Ishikawa (cell line): ENCODE results near the gene PTPRQ.

Experiments
- CEBPB ChIP-seq: IDR thresholded peaks from 2 replicates; pipeline ENCODE4 v1.6.1; 2012
- CREB1 ChIP-seq: IDR thresholded peaks from 2 replicates; pipeline ENCODE4 v1.6.1; 2012; ENCODE audit warnings: low read depth
- EGR1 ChIP-seq: IDR thresholded peaks from 2 replicates; pipeline ENCODE4 v1.6.1; 2012
- EP300 ChIP-seq: IDR thresholded peaks from 2 replicates; pipeline ENCODE4 v1.6.1; 2012; ENCODE audit warnings: borderline replicate concordance
- FOXM1 ChIP-seq: IDR thresholded peaks from 2 replicates; pipeline ENCODE4 v1.6.1; 2012; ENCODE audit warnings: low read depth, borderline replicate concordance
- NFIC ChIP-seq: IDR thresholded peaks from 2 replicates; pipeline ENCODE4 v1.6.1; 2012
- RAD21 ChIP-seq: IDR thresholded peaks from 2 replicates; pipeline ENCODE4 v1.6.1; 2012; ENCODE audit warnings: low read depth
- TAF1 ChIP-seq: IDR thresholded peaks from 2 replicates; pipeline ENCODE4 v1.6.1; 2012; ENCODE audit warnings: low read depth, mild to moderate bottlenecking
- TCF12 ChIP-seq: IDR thresholded peaks from 2 replicates; pipeline ENCODE4 v1.6.1; 2012; ENCODE audit warnings: low read depth
- TEAD4 ChIP-seq: IDR thresholded peaks from 2 replicates; pipeline ENCODE4 v1.6.1; 2012
- YY1 ChIP-seq: IDR thresholded peaks from 2 replicates; pipeline ENCODE4 v1.6.1; 2012; ENCODE audit warnings: low read depth
- ZBTB7A ChIP-seq: IDR thresholded peaks from 2 replicates; pipeline ENCODE4 v1.6.1; 2012; ENCODE audit warnings: low read depth
- TF ChIP-seq, protein P1 (sequence below): IDR thresholded peaks from 2 replicates; pipeline ENCODE4 v1.6.1; 2012
- TF ChIP-seq, protein P2 (sequence below): IDR thresholded peaks from 2 replicates; pipeline ENCODE4 v1.6.1; 2012; ENCODE audit warnings: low read depth, mild to moderate bottlenecking
- TF ChIP-seq, protein P3 (sequence below): IDR thresholded peaks from 2 replicates; pipeline ENCODE4 v1.6.1; 2012

The PTPRQ gene

DNA sequence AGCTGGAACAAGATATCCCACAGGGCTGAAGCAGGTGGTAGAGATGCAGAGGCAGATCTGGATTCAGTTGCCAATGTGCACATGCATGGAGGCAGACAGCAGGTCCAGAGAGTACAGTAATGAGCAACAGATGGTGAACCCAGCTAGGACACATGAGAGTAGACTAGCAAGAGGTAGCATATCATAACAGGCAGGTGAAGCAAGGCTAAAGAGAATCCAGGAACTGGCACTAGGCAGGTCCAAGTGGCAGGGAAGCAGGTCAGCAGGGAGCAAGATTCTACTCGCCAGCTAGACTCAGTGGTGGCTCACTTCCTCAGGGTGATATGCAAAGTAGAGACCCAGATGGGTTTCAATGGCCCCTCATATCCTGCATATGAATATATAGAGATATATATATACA is 248.1 kb downstream of the PTPRQ start:
- TF ChIP-seq TAF1 (no peak), YY1 (no peak), CEBPB (no peak), FOXM1 (no peak), EP300 (no peak), TEAD4 (no peak), EGR1 (no peak), CREB1 (no peak), RAD21 (no peak), NFIC (no peak), TCF12 (no peak), ZBTB7A (no peak)
- TF ChIP-seq, protein P1, sequence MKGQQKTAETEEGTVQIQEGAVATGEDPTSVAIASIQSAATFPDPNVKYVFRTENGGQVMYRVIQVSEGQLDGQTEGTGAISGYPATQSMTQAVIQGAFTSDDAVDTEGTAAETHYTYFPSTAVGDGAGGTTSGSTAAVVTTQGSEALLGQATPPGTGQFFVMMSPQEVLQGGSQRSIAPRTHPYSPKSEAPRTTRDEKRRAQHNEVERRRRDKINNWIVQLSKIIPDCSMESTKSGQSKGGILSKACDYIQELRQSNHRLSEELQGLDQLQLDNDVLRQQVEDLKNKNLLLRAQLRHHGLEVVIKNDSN: no peak
- TF ChIP-seq, protein P2, sequence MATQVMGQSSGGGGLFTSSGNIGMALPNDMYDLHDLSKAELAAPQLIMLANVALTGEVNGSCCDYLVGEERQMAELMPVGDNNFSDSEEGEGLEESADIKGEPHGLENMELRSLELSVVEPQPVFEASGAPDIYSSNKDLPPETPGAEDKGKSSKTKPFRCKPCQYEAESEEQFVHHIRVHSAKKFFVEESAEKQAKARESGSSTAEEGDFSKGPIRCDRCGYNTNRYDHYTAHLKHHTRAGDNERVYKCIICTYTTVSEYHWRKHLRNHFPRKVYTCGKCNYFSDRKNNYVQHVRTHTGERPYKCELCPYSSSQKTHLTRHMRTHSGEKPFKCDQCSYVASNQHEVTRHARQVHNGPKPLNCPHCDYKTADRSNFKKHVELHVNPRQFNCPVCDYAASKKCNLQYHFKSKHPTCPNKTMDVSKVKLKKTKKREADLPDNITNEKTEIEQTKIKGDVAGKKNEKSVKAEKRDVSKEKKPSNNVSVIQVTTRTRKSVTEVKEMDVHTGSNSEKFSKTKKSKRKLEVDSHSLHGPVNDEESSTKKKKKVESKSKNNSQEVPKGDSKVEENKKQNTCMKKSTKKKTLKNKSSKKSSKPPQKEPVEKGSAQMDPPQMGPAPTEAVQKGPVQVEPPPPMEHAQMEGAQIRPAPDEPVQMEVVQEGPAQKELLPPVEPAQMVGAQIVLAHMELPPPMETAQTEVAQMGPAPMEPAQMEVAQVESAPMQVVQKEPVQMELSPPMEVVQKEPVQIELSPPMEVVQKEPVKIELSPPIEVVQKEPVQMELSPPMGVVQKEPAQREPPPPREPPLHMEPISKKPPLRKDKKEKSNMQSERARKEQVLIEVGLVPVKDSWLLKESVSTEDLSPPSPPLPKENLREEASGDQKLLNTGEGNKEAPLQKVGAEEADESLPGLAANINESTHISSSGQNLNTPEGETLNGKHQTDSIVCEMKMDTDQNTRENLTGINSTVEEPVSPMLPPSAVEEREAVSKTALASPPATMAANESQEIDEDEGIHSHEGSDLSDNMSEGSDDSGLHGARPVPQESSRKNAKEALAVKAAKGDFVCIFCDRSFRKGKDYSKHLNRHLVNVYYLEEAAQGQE: no peak
- TF ChIP-seq, protein P3, sequence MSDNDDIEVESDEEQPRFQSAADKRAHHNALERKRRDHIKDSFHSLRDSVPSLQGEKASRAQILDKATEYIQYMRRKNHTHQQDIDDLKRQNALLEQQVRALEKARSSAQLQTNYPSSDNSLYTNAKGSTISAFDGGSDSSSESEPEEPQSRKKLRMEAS: no peak

DNA sequence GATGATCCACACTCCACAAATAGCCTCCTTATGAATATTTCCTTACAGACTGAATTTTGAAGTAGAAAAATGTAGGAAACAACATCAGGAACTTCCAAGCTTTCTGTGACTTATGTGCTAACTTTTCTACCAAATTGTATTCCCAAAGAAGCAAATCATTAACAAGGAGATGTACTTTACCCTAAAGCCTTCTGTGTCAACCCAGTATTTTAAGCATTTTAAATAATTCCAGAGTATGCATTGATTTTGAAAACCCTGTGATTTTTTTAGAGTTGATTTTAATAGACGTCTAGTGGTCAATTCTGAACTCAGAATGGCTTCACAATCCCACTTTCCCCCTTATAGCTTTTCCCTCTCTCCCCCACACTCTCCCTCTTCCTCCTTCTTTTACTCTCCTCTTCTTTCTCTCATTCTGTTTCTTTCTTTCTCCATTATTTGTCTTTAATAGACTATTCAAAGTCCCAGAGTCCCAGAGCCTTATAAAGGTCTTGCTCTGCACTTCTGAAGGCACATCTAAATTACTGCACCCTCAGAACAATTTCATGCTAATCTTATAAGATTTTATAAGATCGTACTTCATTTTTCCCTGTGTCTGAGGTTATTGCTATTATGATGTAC is 253.3 kb downstream of the PTPRQ start:
- TF ChIP-seq CREB1: no peak
- TF ChIP-seq YY1: no peak
- no peak for TF ChIP-seq ZBTB7A
- no peak for TF ChIP-seq CEBPB
- TF ChIP-seq FOXM1: no peak
- TF ChIP-seq, protein P3: no peak
- TF ChIP-seq EGR1: no peak
- TF ChIP-seq, protein P2: no peak
- no peak for TF ChIP-seq NFIC
- no peak for TF ChIP-seq EP300

DNA sequence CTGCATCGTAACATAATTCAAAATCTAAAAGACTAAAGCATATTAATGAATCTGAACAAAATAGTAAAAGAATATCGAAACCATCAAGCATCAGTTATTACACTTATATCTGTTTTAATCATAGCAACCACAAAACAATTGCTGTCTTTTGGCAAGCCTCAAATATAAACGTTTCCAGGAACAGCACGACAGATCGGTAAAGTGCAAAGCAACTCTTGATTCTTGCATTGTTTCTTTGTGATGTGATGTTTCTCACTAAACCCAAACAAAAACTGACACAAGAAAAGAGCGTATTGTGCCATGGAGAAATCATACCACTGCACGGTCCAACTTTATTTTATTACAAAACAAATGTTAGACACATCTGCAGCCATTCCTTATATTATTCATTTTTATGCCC is 254.2 kb downstream of the PTPRQ start:
- TF ChIP-seq TEAD4: no peak
- TF ChIP-seq TCF12: no peak
- TF ChIP-seq YY1: no peak
- TF ChIP-seq, protein P2: no peak
- TF ChIP-seq EP300: no peak
- TF ChIP-seq NFIC: no peak
- TF ChIP-seq, protein P1: no peak
- TF ChIP-seq, protein P3: no peak
- no peak for TF ChIP-seq CEBPB
- no peak for TF ChIP-seq RAD21
- no peak for TF ChIP-seq TAF1
- no peak for TF ChIP-seq EGR1

DNA sequence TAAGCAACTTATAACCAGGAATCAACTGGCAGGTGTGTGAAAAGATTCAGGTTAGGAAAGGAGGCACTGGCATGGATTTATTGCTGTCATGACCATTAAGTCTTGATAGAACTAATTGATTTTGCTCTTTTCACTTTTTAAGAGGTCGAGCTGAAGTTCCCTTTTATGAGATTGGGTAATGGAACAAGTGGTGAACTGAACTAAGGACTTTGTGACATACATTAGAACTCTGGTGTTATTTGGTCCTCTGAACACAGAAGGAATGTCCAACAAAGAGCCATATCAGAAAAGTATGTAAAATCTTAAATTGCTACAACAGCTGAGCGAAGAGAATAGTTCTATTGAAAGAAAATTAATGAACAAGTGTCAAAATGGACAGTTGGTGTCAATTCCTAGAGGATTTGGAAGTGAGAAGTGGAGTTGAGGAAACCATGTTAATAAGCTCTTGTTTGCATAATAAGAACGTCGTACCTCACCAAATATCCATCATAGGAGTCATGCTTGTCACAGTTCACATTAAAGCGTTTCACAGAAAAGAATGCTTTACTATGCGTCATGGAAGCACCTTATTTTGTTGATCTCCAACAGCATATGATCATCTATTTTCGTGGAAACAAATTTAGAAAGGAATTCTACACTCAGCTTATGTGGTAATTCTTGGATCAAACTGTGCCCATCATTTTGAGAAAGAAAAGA is 255.0 kb downstream of the PTPRQ start:
- no peak for TF ChIP-seq FOXM1
- no peak for TF ChIP-seq EP300
- TF ChIP-seq, protein P2: no peak
- TF ChIP-seq YY1: no peak
- no peak for TF ChIP-seq TEAD4
- TF ChIP-seq TAF1: no peak
- TF ChIP-seq TCF12: no peak
- TF ChIP-seq ZBTB7A: no peak
- no peak for TF ChIP-seq EGR1
- TF ChIP-seq, protein P3: no peak
- TF ChIP-seq, protein P1: no peak
- TF ChIP-seq CREB1: no peak
- TF ChIP-seq RAD21: no peak
- TF ChIP-seq CEBPB: no peak
- no peak for TF ChIP-seq NFIC
